Caco-2 (cell line): ENCODE data around the gene HOXB3. TPM values are rescaled to one million over a fixed set of nuclear protein-coding genes. Genes with fewer than 3 reads are reported as not detected.

Source experiments
- BruUV-seq: library from RNA; stranded (reverse); fragments of 400-500 nt; replicated peaks from 2 replicates; lab custom pipeline; 2021; lab: Mats Ljungman, UMichigan
- CTCF ChIA-PET: fragments of 300-600 bp; sonication (Branson Sonifier 250); formaldehyde crosslinking; loops from one replicate; lab custom pipeline; 2022; ENCODE audit warnings: antibody characterized with exemption; lab: Charles Lee
- POLR2A ChIA-PET: fragments of 300-600 bp; sonication (Branson Sonifier 250); formaldehyde crosslinking; loops from one replicate; lab custom pipeline; 2022; ENCODE audit warnings: antibody characterized with exemption; lab: Charles Lee
- DNase-seq, 2 experiments: peaks; one replicate each; pipeline versions ENCODE4 v3.0.0 to v3.0.0-alpha.2; 2020 to 2022
- H3K27me3 ChIP-seq: replicated peaks from 2 replicates; pipeline ENCODE4 v1.6.0; 2011; ENCODE audit warnings: low read length; ENCODE audit not compliant: control insufficient read depth, insufficient read depth
- H3K36me3 ChIP-seq: 2 replicates; pipeline ENCODE4 v1.5.1; 2011; ENCODE audit warnings: low read length; ENCODE audit not compliant: control insufficient read depth, insufficient read depth
- H3K4me1 ChIP-seq: fragments of 250-450 bp; sonication (Bioruptor Pico); 2 replicates; pipeline ENCODE4 v1.5.1; 2020; ENCODE audit warnings: mild to moderate bottlenecking
- H3K4me3 ChIP-seq: 2 replicates; pipeline ENCODE4 v1.5.1; 2011; ENCODE audit warnings: low read depth, mild to moderate bottlenecking, control low read depth, low read length
- H3K9me3 ChIP-seq: fragments of 250-450 bp; sonication (Bioruptor Pico); 2 replicates; pipeline ENCODE4 v1.5.1; 2020; ENCODE audit warnings: mild to moderate bottlenecking, moderate library complexity
- H3K27ac Mint-ChIP-seq: one replicate; pipeline ENCODE4 v1.8.0; 2022; ENCODE audit warnings: mixed read lengths; ENCODE audit not compliant: unreplicated experiment
- H3K27me3 Mint-ChIP-seq: one replicate; pipeline ENCODE4 v1.8.0; 2022; ENCODE audit warnings: mixed read lengths; ENCODE audit not compliant: insufficient read depth, unreplicated experiment
- H3K36me3 Mint-ChIP-seq: one replicate; pipeline ENCODE4 v1.8.0; 2022; ENCODE audit warnings: mild to moderate bottlenecking, mixed read lengths; ENCODE audit not compliant: insufficient read depth, unreplicated experiment
- H3K4me1 Mint-ChIP-seq: one replicate; pipeline ENCODE4 v1.8.0; 2022; ENCODE audit warnings: low read depth, mixed read lengths; ENCODE audit not compliant: unreplicated experiment
- H3K4me3 Mint-ChIP-seq: one replicate; pipeline ENCODE4 v1.8.0; 2022; ENCODE audit warnings: mild to moderate bottlenecking, moderate library complexity, mixed read lengths; ENCODE audit not compliant: unreplicated experiment
- H3K9me3 Mint-ChIP-seq: one replicate; pipeline ENCODE4 v1.8.0; 2022; ENCODE audit warnings: mixed read lengths; ENCODE audit not compliant: unreplicated experiment
- CTCF ChIP-seq, 2 experiments: fragments of 200-600 bp in 1 of 2; IDR thresholded peaks; 1 replicate in 1 of 2; 2 replicates in 1 of 2; pipeline versions ENCODE4 v1.5.1 to v1.8.0; 2011 to 2022; ENCODE audit warnings: antibody characterized with exemption in 1 of 2, control low read depth in 1 of 2, inconsistent platforms in 1 of 2, low read depth in 1 of 2, low read length in 1 of 2, mild to moderate bottlenecking in 1 of 2, moderate library complexity in 1 of 2; ENCODE audit not compliant: insufficient read depth in 1 of 2, severe bottlenecking in 1 of 2, unreplicated experiment in 1 of 2
- intact Hi-C: fragments of 100-400 bp; cut with micrococcal nuclease; formaldehyde crosslinking; loops from one replicate; pipeline ENCODE4 v1.10.0; 2022; ENCODE audit not compliant: unreplicated experiment
- total RNA-seq: library from RNA; stranded (reverse); gene quantifications from 2 replicates; pipeline ENCODE4 v1.2.3, GENCODE V29; 2022

The HOXB3 gene
- total RNA-seq, 1 experiment from 2014 or later: 7.2 TPM

- no peak for TF ChIP-seq CTCF (IDR thresholded peaks at IDR 0.05; ENCODE audit: insufficient read depth in 1 of 2, low read depth in 1 of 2, low read length in 1 of 2, severe bottlenecking in 1 of 2, unreplicated experiment in 1 of 2)
- CTCF ChIA-PET: interaction anchor here (0.8 to 1.6 kb wide), 11 partner anchors 8 to 77 kb away, joined by 3 to 17 read pairs (median 4); no protein-coding TSS in a partner anchor
- no peaks in the 10 kb centered on the region for H3K27me3 ChIP-seq
- POLR2A ChIA-PET: interaction anchor here (0.5 kb wide), 1 partner anchor 58 kb away, joined by 7 read pairs; no protein-coding TSS in a partner anchor
- no peak overlapping the region for H3K4me3 ChIP-seq
- intact Hi-C loops: no loop called here
- DNase-seq: no peak
- Mint-ChIP-seq H3K27me3 (peaks cover 2% of the 10 kb centered on the region), H3K36me3 (no peaks in the 10 kb centered on the region), H3K4me1 (peaks cover 11% of the 10 kb centered on the region), H3K9me3 (no peaks in the 10 kb centered on the region), H3K4me3 (no peak overlapping the region), H3K27ac (no peak overlapping the region)
- no peaks in the 10 kb centered on the region for H3K9me3 ChIP-seq
- peaks cover 10% of the 10 kb centered on the region; the same call in 1 of the 2 replicates for H3K4me1 ChIP-seq
- no peaks in the 10 kb centered on the region for H3K36me3 ChIP-seq
- no TSS peak for BruUV-seq
Measured at GRCh38 chr17:48546924-48547807, 42.9 kb downstream of the HOXB3 start.

DNA sequence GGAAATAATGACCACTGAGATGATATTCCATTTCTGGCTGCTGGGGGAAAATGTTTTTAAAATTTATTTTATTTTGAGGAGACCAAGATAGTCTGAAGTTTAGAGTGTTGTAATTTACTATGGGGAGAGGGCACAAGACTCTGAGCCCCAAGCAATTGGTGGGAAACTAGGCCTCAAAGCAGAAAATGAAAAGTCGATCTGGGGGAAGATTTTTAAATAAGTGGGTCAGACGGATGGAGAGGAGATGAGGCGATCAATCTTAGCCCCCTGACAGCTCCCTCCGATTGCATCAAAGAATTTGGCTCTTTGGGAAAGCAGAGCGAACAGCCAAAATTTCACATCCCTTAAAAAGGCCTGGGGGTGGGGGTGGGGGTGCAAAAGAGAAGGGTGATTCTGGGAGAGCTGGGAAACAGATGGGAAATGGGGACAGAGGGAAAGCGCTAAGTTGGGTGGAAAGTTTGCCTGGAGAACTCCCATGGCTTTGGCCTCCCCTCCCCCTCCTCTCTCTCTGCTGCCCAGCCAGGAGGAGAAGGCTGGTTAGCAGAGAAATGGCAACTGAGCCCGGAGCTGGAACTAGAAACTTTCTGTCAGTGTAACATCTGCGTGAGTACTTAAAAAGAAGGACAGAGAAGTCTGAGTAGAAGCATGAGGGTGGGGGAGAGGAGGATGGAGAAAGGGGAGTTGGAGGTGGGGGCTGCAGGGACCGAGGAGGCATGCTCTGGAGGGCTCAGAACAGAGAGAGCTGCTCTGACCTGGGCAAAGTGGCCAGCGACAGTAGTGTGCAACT is 43.7 kb downstream of the HOXB3 start:
- Histone ChIP-seq H3K9me3 (no peaks in the 10 kb centered on the region), H3K4me3 (no peak overlapping the region), H3K36me3 (no peaks in the 10 kb centered on the region), H3K27me3 (no peaks in the 10 kb centered on the region), H3K4me1 (peaks cover 10% of the 10 kb centered on the region; the same call in 1 of the 2 replicates)
- intact Hi-C loops: no loop called here
- TF ChIP-seq CTCF (IDR thresholded peaks at IDR 0.05; ENCODE audit: insufficient read depth in 1 of 2, low read depth in 1 of 2, low read length in 1 of 2, severe bottlenecking in 1 of 2, unreplicated experiment in 1 of 2): no peak
- peaks cover 11% of the 10 kb centered on the region for H3K4me1 Mint-ChIP-seq
- ChIA-PET POLR2A (interaction anchor here (0.5 to 0.6 kb wide), 2 partner anchors 57 to 157 kb away, joined by 6 to 7 read pairs; no protein-coding TSS in a partner anchor), CTCF (interaction anchor here (0.8 to 1.6 kb wide), 6 partner anchors 28 to 56 kb away, joined by 3 to 17 read pairs (median 5); no protein-coding TSS in a partner anchor)
- H3K9me3 Mint-ChIP-seq: no peaks in the 10 kb centered on the region
- no peak overlapping the region for H3K4me3 Mint-ChIP-seq
- peaks cover 5% of the 10 kb centered on the region for H3K27me3 Mint-ChIP-seq
- DNase-seq: no peak
- no TSS peak for BruUV-seq
- H3K27ac Mint-ChIP-seq: no peak overlapping the region
- H3K36me3 Mint-ChIP-seq: no peaks in the 10 kb centered on the region

- Mint-ChIP-seq H3K9me3 (no peaks in the 10 kb centered on the region), H3K4me3 (no peak overlapping the region), H3K27ac (no peak overlapping the region), H3K27me3 (peaks cover 8% of the 10 kb centered on the region), H3K36me3 (no peaks in the 10 kb centered on the region), H3K4me1 (peaks cover 11% of the 10 kb centered on the region)
- no peak for TF ChIP-seq CTCF (IDR thresholded peaks at IDR 0.05; ENCODE audit: insufficient read depth in 1 of 2, low read depth in 1 of 2, low read length in 1 of 2, severe bottlenecking in 1 of 2, unreplicated experiment in 1 of 2)
- intact Hi-C loops: no loop called here
- ChIA-PET POLR2A (no interaction called here), CTCF (no interaction called here)
- no peak for DNase-seq
- H3K36me3 ChIP-seq: no peaks in the 10 kb centered on the region
- peaks cover 10% of the 10 kb centered on the region; the same call in 1 of the 2 replicates for H3K4me1 ChIP-seq
- no peaks in the 10 kb centered on the region for H3K9me3 ChIP-seq
- H3K27me3 ChIP-seq: no peaks in the 10 kb centered on the region
- H3K4me3 ChIP-seq: no peak overlapping the region
- BruUV-seq: no TSS peak
Measured at GRCh38 chr17:48545539-48545938, 44.5 kb downstream of the HOXB3 start.
